GF-D8 (cell line): ENCODE measurements around the gene ITPRIP.

Experiments
- DNase-seq: peaks from one replicate; lab custom pipeline; 2025; lab: John Stamatoyannopoulos, UW

ITPRIP gene

GRCh38 chr10:104307576-104308438 lies 30.5 kb downstream of the ITPRIP start:
- no peak for DNase-seq

DNA sequence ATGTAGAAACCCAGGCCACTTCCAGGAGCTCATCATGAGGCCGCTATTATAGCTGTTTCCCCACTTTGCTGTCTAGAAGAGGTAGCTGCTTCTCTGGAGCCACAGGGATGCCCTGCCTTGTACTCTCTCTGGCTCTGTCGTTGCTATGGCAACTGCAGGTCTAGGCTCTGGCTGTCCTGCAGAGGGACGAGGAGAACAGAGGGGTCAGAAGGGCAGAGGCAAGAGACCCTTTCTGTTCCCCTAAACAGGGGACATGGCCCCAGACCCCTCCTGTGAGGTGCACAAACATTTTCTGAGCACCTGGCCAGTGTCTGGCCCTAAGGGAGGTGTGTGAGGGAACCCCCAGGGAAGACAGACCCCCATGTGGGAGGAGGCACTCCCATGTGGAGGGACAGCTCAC lies 31.4 kb downstream of the ITPRIP start:
- DNase-seq = no peak

- DNase-seq = no peak
Measured at GRCh38 chr10:104304927-104305326, 33.3 kb downstream of the ITPRIP start.

- no peak for DNase-seq
Measured at GRCh38 chr10:104304356-104304745, 33.9 kb downstream of the ITPRIP start.

- no peak for DNase-seq
Measured at GRCh38 chr10:104303594-104304355, 34.5 kb downstream of the ITPRIP start.

- DNase-seq = no peak
Measured at GRCh38 chr10:104301907-104302690, 36.2 kb downstream of the ITPRIP start.

- DNase-seq = no peak
Measured at GRCh38 chr10:104300736-104301292, 37.5 kb downstream of the ITPRIP start.

DNA sequence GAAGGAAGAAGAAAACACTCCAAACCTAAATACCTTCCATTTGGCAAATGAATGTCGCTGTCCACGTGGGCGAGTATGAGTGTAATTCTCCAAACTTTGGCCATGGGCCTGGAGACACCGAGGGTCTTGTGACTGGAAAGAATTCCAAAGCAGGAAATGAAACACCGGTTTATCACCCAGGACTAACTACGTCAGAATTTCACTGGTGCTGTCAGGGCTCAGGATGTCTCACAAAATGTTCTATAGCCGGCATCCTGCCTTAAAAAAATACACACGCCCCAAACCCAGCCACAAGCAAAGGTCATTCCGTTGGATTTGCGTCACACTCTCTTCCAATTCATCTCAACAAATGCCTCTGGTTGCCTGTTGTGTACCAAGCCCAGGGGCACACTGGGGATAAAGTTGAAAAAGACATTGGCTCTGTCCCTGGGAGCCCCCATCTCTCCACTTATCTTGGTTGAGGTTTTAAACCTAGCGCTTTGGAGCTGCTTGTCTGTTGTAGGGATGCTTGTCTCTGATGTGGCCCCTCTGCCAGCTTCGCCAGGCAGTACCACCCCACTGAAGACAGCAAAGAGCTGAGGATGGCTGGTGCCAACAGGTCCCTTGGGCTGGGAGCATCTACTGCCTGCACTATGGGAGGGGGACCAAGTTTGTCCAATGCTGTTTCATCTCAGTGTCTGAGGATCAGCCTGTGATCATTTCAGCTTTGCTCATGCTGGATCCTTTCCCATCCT lies 38.1 kb downstream of the ITPRIP start:
- no peak for DNase-seq

DNA sequence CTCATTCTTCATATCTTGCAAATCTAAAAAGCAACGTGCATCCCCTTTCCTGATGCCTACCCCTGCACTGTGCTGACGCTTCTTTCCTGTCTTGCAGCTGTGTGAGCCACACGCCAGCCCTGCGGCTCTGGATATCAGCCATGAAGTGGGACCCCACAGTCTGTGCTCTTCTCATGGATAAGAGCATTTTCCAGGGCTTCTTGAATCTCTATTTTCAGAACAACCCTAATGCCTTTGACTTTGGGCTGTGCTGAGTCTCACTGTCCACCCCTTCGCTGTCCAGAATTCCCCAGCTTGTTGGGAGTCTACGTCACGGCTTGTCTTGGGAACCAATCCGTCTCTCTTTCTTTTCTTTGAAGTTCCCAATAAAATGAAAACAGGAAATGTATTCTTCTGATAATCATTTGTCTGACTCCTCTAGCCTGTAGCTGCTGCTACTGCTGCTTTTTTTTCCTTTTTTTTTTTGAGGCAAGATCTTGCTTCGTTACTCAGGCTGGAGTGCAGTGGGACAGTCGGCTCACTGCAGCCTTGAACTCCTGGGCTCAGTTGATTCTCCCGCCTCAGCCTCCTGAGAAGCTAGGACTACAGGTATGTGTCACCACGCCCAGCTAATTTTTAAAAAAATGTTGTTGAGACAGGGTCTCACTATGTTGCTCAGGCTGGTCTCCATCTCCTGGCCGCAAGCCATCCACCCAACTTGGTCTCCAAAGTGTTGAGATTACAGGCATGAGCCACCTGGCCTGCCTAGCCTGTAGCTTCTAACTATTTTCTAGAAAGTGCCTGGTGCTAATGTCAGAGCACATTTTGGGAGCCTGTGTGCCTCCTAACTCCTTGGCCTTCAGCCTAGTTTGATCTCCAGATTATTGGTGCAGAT lies 39.0 kb downstream of the ITPRIP start:
- DNase-seq = no peak

GRCh38 chr10:104297697-104298660 lies 40.3 kb downstream of the ITPRIP start:
- DNase-seq = no peak

DNA sequence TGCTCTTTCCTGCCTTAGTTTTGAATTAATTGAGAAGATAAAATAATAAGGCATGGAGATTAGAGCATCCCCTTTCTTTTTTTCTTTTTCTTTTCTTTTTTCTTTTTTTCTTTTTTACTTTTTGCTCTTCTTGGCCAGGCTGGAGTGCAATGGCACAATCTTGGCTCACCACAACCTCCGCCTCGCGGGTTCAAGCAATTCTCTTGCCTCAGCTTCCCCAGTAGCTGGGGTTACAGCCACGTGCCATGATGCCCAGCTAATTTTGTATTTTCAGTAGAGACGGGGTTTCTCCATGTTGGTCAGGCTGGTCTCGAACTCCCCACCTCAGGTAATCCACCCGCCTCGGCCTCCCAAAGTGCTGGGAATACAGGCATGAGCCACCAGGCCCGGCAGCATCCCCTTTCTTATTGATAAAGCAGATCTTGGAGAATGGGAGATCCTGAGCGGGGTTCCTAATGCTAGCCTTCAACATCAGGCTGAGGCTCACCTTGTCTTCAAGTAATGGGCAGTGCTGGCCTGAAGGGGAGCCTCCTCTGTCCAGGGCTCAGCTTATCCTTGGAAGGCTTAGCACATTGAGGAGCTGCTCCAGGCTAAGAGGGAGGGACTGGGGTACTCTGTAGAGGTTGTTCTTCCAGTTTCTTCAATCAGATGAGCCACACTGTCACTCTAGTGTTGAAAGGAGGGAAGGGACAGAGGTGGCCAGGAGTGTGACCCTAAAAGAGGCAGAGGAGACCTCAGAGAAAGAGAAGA lies 41.4 kb downstream of the ITPRIP start:
- no peak for DNase-seq

DNA sequence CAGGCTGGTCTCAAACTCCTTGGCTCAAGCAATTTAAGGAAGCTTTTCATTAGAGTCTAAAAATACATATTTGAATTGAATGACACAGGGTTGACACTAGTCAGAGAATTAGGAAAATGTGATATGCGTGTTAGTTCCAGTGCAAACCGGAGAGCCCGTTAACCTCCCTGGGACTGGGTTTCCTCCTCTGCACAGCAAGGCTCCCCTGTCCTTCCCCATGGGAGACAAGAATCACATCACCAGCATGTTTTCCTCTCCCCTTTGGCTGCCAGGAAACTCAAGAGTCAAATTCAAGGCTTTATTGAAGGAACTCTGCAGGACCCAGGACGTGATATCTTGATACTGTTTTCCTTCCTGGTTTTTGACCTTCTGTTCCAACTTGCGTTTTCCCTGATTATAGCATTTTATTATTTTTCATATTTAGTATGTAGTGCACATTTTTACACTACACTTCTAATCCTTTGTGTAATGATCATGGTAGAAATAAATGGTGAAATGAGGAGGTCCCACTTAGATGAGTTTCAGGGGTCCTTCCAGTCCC lies 44.4 kb downstream of the ITPRIP start:
- no peak for DNase-seq

- DNase-seq = no peak
Measured at GRCh38 chr10:104293011-104293410, 45.3 kb downstream of the ITPRIP start.

- DNase-seq = peak; percentile 52
Measured at GRCh38 chr10:104291439-104291951, 46.8 kb downstream of the ITPRIP start.

DNA sequence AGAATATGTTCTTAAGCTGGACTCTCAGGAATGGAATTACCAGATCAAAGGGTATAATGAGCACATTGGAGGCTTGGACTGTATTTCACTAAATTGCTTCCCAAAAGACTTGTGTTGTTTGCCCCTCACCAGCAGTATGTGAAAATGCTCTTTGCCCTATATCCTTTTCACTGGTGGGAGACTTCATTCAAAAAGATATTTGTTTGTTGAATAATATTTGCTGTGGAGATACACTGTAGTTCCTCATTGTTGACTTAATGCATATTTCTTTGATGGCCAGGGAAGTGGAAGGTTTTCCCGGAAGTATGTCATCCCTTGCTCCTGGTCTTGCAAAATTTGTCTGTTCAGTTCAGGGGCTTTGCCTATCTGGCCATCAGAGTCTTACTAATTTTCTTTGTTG lies 49.9 kb downstream of the ITPRIP start:
- no peak for DNase-seq

GRCh38 chr10:104286939-104287338 lies 51.3 kb downstream of the ITPRIP start:
- no peak for DNase-seq

DNA sequence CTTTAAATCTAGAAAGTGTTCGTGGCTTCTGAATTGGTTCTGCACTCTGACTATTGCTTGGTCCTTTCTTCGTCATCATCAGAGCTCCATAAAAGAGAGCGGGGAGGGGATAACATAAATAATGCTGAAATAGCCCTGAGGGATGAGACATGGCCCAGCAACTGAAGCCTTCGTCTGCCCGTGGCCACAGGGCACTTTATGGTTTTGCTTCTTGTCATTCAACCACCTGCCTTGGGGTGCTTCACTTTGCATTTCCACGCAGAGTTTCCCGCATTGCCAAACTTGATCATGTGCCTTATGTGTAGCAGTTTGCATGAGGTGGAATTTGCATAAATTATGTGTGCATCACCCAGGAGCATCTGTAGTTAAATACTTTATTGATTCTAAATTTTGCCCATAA lies 53.4 kb downstream of the ITPRIP start:
- no peak for DNase-seq

DNA sequence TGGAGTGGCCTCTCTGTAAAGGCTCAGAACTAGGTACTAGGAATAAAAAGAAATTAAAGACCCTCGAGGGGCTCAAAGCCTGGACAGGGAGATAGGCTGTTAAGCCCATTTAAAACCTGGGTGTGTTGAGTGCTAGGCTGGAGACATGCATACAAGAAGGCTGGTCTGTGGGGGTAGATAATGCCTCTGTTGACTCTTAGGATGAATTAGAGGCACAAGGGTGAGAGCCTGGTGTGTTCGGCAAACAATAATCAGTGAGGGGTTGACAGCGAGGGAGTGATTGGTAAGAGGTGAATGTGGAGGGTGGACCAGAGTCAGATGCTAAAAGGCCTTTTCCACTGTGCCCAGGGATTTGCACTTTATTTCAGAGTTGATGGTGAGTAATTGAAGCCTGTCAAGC lies 56.6 kb downstream of the ITPRIP start:
- DNase-seq = no peak
